AG10803 (cell line): Measurements from ENCODE around the gene SSUH2.

Source experiments
- DNase-seq: peaks from one replicate; pipeline ENCODE4 v3.0.0; 2010; ENCODE audit warnings: low read depth
- H3K4me3 ChIP-seq: 2 replicates; pipeline ENCODE4 v1.5.1; 2011; ENCODE audit warnings: mild to moderate bottlenecking, low read length, control low read depth
- CTCF ChIP-seq: conservative IDR thresholded peaks from 2 replicates; pipeline ENCODE4 v1.5.1; 2011; ENCODE audit warnings: mild to moderate bottlenecking, low read length, control low read depth, inconsistent platforms

SSUH2 gene

GRCh38 chr3:8596321-8597218 lies 48.0 kb downstream of the SSUH2 start:
- TF ChIP-seq CTCF, result no peak
- H3K4me3 ChIP-seq, result no peak overlapping the region
- DNase-seq, result no peak

- DNase-seq, result no peak
- no peak overlapping the region for H3K4me3 ChIP-seq
- TF ChIP-seq CTCF, result no peak
Observed at GRCh38 chr3:8595695-8596115, 48.9 kb downstream of the SSUH2 start.

GRCh38 chr3:8595252-8595651 lies 49.3 kb downstream of the SSUH2 start:
- no peak for TF ChIP-seq CTCF
- H3K4me3 ChIP-seq, result no peak overlapping the region
- no peak for DNase-seq

GRCh38 chr3:8593021-8593827 lies 51.4 kb downstream of the SSUH2 start:
- no peak for TF ChIP-seq CTCF
- DNase-seq, result peak; percentile 71
- H3K4me3 ChIP-seq, result no peak overlapping the region

GRCh38 chr3:8589880-8590556 lies 54.6 kb downstream of the SSUH2 start:
- TF ChIP-seq CTCF, result no peak
- peak; percentile 93 for DNase-seq

GRCh38 chr3:8584661-8585060 lies 59.9 kb downstream of the SSUH2 start:
- H3K4me3 ChIP-seq, result no peak overlapping the region
- no peak for DNase-seq
- no peak for TF ChIP-seq CTCF

More at GRCh38 chr3:8589880-8590556, 54.6 kb downstream of the SSUH2 start:
- H3K4me3 ChIP-seq, result no peak overlapping the region
